Suprapubic skin (tissue), 4 donors: ENCODE results near the gene AZU1. TPM values are rescaled to one million over a fixed set of nuclear protein-coding genes. Genes with fewer than 3 reads are reported as not detected.
"Not testable (repeated sequence)": the region's sequence is repeated elsewhere in the genome, so short reads cannot be mapped to it uniquely, and the experiment has no call there.

Experiments used
- DNase-seq, 2 donors: peaks; one replicate each; pipeline ENCODE4 v3.0.0-alpha.2; 2019; ENCODE audit warnings: low spot score in 2 of 2
- H3K27ac ChIP-seq: fragments of 200-600 bp; sonication (generic); one replicate; pipeline ENCODE4 v1.5.1; 2019
- H3K27me3 ChIP-seq: fragments of 200-600 bp; sonication (generic); one replicate; pipeline ENCODE4 v1.5.1; 2019
- H3K36me3 ChIP-seq: fragments of 200-600 bp; sonication (generic); one replicate; pipeline ENCODE4 v1.5.1; 2019
- H3K4me1 ChIP-seq: fragments of 200-600 bp; sonication (generic); one replicate; pipeline ENCODE4 v1.5.1; 2019
- H3K4me3 ChIP-seq: fragments of 200-600 bp; sonication (generic); one replicate; pipeline ENCODE4 v1.5.1; 2019; ENCODE audit warnings: mild to moderate bottlenecking
- H3K9me3 ChIP-seq: fragments of 200-600 bp; sonication (generic); one replicate; pipeline ENCODE4 v1.5.1; 2019
- EP300 ChIP-seq: sonication (generic); formaldehyde crosslinking; IDR thresholded peaks from one replicate; pipeline ENCODE4 v1.6.1; 2017; ENCODE audit warnings: antibody characterized with exemption
- POLR2A ChIP-seq, 2 donors: fragments of 450-650 bp; IDR thresholded peaks; one replicate each; pipeline ENCODE4 v1.6.1; 2017; ENCODE audit warnings: antibody characterized with exemption in 2 of 2, mild to moderate bottlenecking in 2 of 2, moderate library complexity in 2 of 2
- POLR2AphosphoS5 ChIP-seq, 3 donors: sonication (generic); formaldehyde crosslinking; IDR thresholded peaks; one replicate each; pipeline ENCODE4 v1.6.1; 2017; ENCODE audit warnings: antibody characterized with exemption in 3 of 3
- WGBS: methylation state at CpG from one replicate; pipeline ENCODE4 v1.1.5; 2018; 5-methylcytosine and 5-hydroxymethylcytosine counted together
- total RNA-seq, 4 donors: library from RNA; depleted of rRNA; stranded (reverse); fragments of >200 nt; gene quantifications; one replicate each; pipeline ENCODE4 v1.1.0, GENCODE V29; 2016
- TF ChIP-seq, protein P1 (sequence below), 2 donors: fragments of 200-600 bp in 1 of 2; fragments of 450-650 bp in 1 of 2; sonication (generic) in 1 of 2; IDR thresholded peaks; one replicate each; pipeline ENCODE4 v1.5.1; 2016 to 2019; ENCODE audit warnings: antibody characterized with exemption in 2 of 2, mild to moderate bottlenecking in 1 of 2, moderate library complexity in 1 of 2

Gene AZU1
- total RNA-seq, 4 donors from 2014 or later = 0.79 TPM; not detected in 3

DNA sequence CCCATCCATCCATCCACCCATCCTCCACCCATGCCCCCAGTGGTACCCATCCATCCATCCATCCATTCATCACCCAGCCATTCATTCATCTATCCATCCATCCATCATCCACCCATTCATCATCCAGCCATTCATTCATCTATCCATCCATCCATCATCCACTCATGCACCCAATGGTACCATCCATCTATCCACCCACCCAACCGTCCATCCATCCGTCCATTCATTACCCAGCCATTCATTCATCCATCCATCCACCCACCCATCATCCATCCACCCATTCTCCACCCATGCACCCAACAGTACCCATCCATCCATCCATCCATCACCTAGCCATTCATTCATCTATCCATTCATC lies 11.2 kb upstream of the AZU1 start:
- Histone ChIP-seq H3K4me1 (peaks cover 4% of the 10 kb centered on the region), H3K9me3 (no peaks in the 10 kb centered on the region), H3K4me3 (no peak overlapping the region), H3K27me3 (peaks cover 7% of the 10 kb centered on the region), H3K36me3 (peaks cover 19% of the 10 kb centered on the region), H3K27ac (no peak overlapping the region)
- TF ChIP-seq, protein P1, sequence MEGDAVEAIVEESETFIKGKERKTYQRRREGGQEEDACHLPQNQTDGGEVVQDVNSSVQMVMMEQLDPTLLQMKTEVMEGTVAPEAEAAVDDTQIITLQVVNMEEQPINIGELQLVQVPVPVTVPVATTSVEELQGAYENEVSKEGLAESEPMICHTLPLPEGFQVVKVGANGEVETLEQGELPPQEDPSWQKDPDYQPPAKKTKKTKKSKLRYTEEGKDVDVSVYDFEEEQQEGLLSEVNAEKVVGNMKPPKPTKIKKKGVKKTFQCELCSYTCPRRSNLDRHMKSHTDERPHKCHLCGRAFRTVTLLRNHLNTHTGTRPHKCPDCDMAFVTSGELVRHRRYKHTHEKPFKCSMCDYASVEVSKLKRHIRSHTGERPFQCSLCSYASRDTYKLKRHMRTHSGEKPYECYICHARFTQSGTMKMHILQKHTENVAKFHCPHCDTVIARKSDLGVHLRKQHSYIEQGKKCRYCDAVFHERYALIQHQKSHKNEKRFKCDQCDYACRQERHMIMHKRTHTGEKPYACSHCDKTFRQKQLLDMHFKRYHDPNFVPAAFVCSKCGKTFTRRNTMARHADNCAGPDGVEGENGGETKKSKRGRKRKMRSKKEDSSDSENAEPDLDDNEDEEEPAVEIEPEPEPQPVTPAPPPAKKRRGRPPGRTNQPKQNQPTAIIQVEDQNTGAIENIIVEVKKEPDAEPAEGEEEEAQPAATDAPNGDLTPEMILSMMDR (IDR thresholded peaks at IDR 0.05) = no peak
- TF ChIP-seq POLR2A (IDR thresholded peaks at IDR 0.05) (no peak), POLR2AphosphoS5 (IDR thresholded peaks at IDR 0.05) (no peak), EP300 (no peak)
- 89% methylated on average over 2 of the region's 2 CpGs for WGBS
- DNase-seq = no peak

DNA sequence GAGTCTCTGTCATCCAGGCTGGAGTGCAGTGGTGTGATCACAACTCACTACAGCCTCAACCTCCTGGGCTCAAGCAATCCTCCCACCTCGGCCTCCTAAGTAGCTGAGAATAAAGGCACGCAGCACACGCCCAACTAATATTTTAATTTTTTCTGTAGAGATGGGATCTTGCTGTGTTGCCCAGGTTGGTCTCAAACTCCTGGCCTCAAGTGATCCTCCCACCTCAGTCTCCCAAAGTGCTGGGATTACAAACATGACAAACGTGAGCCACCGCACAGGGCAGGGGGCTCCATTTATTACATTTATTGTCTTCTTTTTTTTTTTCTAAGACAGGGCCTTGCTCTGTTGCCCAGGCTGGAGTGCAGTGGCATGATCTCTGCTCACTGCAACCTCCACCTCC lies 7.4 kb upstream of the AZU1 start:
- not testable (repeated sequence) for H3K9me3 ChIP-seq, DNase-seq, H3K36me3 ChIP-seq, H3K27ac ChIP-seq, H3K4me3 ChIP-seq
- WGBS = 95% methylated on average over 5 of the region's 5 CpGs
- Histone ChIP-seq H3K4me1 (peaks cover 15% of the 10 kb centered on the region), H3K27me3 (peaks cover 29% of the 10 kb centered on the region)

DNA sequence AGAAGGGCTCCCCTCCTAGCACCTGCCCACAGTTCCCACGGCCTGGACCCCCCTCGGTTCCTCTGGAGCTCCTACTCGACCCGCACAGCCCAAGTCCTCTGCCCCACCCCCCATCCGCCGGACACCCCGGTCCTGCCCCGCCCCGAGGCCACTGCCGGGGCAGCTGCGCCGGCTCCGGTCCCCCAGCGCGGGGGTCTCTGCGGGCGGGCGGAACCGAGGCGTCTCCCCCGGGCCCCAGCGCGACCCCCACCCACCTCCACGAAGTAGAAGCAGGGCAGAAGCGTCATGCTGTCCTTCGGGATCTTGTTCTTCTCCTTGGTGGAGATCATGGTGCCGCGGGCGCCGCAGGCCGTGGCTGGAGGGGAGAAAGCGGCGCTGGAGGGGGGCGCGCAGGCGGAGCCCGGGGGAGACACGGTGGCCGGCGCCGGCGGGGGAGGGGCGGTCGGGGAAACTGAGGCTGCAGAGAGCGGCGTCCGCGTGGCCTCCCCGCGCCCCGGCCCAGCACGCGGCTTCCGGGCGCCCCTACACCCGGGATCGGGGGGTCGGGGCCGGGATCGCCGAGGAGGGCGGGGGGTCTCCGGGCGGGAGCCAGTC lies 6.3 kb upstream of the AZU1 start:
- no peaks in the 10 kb centered on the region for H3K36me3 ChIP-seq
- H3K4me1 ChIP-seq = peaks cover 15% of the 10 kb centered on the region
- TF ChIP-seq POLR2A (IDR thresholded peaks at IDR 0.05) (no peak), POLR2AphosphoS5 (IDR thresholded peaks at IDR 0.05) (no peak), EP300 (no peak)
- TF ChIP-seq, protein P1 (IDR thresholded peaks at IDR 0.05) = no peak
- DNase-seq = no peak
- no peaks in the 10 kb centered on the region for H3K9me3 ChIP-seq
- WGBS = 5% methylated on average over 18 of the region's 64 CpGs
- H3K27me3 ChIP-seq = peaks cover 29% of the 10 kb centered on the region
- H3K27ac ChIP-seq = no peak overlapping the region
- peak overlapping the region; percentile 47 for H3K4me3 ChIP-seq

GRCh38 chr19:821825-822503 lies 5.7 kb upstream of the AZU1 start, which contains the start of gene PLPPR3:
TSS of gene PLPPR3 (minus strand) at chr19:821955. CDS start at chr19:821559, 396 bp downstream.
- Histone ChIP-seq H3K4me3 (peak within 1 kb of the TSS; percentile 47), H3K36me3 (no peaks in the 10 kb centered on the region), H3K27ac (no peak within 1 kb of the TSS), H3K4me1 (peaks cover 15% of the 10 kb centered on the region), H3K9me3 (no peaks in the 10 kb centered on the region), H3K27me3 (peaks cover 29% of the 10 kb centered on the region)
- no peak for DNase-seq
- TF ChIP-seq, protein P1 (IDR thresholded peaks at IDR 0.05) = no peak
- no peak for TF ChIP-seq POLR2AphosphoS5 (IDR thresholded peaks at IDR 0.05)
- TF ChIP-seq POLR2A (IDR thresholded peaks at IDR 0.05) = no peak
- TF ChIP-seq EP300 = no peak
- 0% methylated on average over 1 of the region's 86 CpGs for WGBS

- Histone ChIP-seq H3K27me3 (peaks cover 34% of the 10 kb centered on the region), H3K27ac (no peak overlapping the region), H3K9me3 (no peaks in the 10 kb centered on the region), H3K36me3 (no peaks in the 10 kb centered on the region), H3K4me3 (no peak overlapping the region), H3K4me1 (peaks cover 24% of the 10 kb centered on the region)
- TF ChIP-seq POLR2AphosphoS5 (IDR thresholded peaks at IDR 0.05) (no peak), EP300 (no peak), POLR2A (IDR thresholded peaks at IDR 0.05) (no peak)
- TF ChIP-seq, protein P1 (IDR thresholded peaks at IDR 0.05) = no peak
- WGBS = 76% methylated on average over 11 of the region's 12 CpGs
- no peak for DNase-seq
These were observed 4.0 kb upstream of the AZU1 start for GRCh38 chr19:823565-824121.
